ENCODE results near the gene LRP1. TPM values are rescaled to one million over a fixed set of nuclear protein-coding genes. Genes with fewer than 3 reads are reported as not detected.

The LRP1 gene
- total RNA-seq, 1 donor from 2014 or later: 24.5 TPM

DNA sequence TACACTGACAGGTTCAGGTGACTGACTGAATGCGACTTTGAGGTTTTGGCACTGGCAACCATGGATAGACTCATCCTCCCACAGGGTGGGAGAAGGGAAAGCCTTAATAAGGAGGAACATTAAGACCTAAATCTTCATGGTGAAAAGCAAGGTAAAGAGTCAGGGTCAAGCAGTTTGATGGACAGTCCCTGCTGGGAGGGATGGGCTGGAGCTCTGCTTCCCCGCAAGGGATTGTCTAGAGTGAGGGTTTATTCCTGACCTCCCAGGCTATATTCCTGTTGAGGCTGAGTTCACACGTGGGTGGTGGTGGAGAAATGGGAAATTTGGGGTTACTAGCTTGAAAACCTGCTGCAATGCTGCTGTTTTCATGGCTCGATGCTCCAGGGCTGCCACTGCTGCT, 132.1 kb downstream of the LRP1 start:
- no peak for DNase-seq (ENCODE audit: low read depth)
- H3K27me3 ChIP-seq (ENCODE audit: control insufficient read depth, insufficient read depth, low read length): no peaks in the 10 kb centered on the region
- no peak for FAIRE-seq
- no peak overlapping the region for H3K4me3 ChIP-seq (ENCODE audit: low read depth, low read length)
- TF ChIP-seq, protein P1, sequence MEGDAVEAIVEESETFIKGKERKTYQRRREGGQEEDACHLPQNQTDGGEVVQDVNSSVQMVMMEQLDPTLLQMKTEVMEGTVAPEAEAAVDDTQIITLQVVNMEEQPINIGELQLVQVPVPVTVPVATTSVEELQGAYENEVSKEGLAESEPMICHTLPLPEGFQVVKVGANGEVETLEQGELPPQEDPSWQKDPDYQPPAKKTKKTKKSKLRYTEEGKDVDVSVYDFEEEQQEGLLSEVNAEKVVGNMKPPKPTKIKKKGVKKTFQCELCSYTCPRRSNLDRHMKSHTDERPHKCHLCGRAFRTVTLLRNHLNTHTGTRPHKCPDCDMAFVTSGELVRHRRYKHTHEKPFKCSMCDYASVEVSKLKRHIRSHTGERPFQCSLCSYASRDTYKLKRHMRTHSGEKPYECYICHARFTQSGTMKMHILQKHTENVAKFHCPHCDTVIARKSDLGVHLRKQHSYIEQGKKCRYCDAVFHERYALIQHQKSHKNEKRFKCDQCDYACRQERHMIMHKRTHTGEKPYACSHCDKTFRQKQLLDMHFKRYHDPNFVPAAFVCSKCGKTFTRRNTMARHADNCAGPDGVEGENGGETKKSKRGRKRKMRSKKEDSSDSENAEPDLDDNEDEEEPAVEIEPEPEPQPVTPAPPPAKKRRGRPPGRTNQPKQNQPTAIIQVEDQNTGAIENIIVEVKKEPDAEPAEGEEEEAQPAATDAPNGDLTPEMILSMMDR (IDR thresholded peaks at IDR 0.05; ENCODE audit: insufficient read depth, low read length, severe bottlenecking): no peak
- peaks cover 14% of the 10 kb centered on the region for H3K36me3 ChIP-seq (ENCODE audit: control insufficient read depth, insufficient read depth, low read length)

DNA sequence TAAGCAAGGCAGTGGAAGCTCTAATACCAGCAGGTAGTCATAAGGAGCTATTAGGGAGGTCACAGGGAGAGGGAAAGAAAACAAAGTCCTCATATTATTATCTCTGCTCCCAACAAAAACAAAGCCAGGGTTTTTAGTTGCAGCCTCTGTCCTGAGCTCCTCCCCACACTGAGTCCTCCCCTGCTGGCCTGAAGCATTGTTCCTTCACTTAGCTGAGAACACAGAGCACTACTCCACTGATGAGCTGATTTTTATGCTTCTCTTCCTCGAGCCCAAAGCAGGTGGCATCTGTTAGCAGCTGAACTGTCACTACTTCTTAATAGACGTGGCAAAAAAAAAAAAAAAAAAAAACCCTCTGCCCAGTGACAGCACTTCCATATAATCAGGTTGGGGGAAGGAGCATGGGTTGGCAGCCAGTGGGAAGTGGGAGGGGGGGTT, 133.2 kb downstream of the LRP1 start:
- FAIRE-seq (no peak), DNase-seq (ENCODE audit: low read depth) (no peak)
- H3K27me3 ChIP-seq (ENCODE audit: control insufficient read depth, insufficient read depth, low read length): no peaks in the 10 kb centered on the region
- H3K4me3 ChIP-seq (ENCODE audit: low read depth, low read length): no peak overlapping the region
- TF ChIP-seq, protein P1 (IDR thresholded peaks at IDR 0.05; ENCODE audit: insufficient read depth, low read length, severe bottlenecking): no peak
- peaks cover 16% of the 10 kb centered on the region for H3K36me3 ChIP-seq (ENCODE audit: control insufficient read depth, insufficient read depth, low read length)

DNA sequence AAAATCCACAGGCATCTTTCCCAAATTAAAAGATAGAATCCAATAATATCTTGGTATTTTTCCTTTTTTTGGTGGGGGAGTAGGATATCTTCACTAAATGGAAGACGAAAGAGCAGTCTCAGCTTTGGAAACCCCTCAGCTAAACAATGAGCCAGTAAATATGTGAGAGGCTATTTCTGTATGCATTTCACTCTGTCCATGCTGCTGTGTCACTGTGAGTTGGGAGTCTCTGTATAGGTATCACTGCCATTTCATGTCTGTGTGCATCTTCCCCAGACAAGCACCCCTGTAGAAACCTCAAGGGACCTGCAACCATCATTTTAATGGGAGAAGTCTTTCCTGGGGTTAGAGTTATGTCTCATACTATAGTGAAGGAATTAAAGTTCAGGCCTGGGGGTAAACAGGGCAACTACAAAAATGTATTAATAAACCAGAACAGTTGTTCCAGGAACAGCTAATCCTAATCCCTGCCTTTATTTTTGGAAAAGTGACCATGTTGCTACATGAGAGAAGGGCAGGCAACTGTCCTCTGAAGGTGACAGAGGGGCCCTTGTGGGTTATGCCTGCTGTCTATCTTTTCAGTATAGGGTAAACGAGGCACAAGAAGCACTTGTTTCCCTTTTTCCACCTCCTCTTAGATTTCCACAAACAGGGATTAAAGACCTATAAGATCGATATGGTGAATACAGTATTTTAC, 134.0 kb downstream of the LRP1 start:
- FAIRE-seq: no peak
- Histone ChIP-seq H3K4me3 (ENCODE audit: low read depth, low read length) (no peak overlapping the region), H3K36me3 (ENCODE audit: control insufficient read depth, insufficient read depth, low read length) (peaks cover 18% of the 10 kb centered on the region), H3K27me3 (ENCODE audit: control insufficient read depth, insufficient read depth, low read length) (no peaks in the 10 kb centered on the region)
- no peak for DNase-seq (ENCODE audit: low read depth)
- TF ChIP-seq, protein P1 (IDR thresholded peaks at IDR 0.05; ENCODE audit: insufficient read depth, low read length, severe bottlenecking): no peak

Other genes with a start within 250 kb of the LRP1 start
- 0.26 and 4.9 TPM in 2 replicates for gene SDR9C7, start 194.1 kb upstream of the LRP1 start, total RNA-seq
- gene RDH16, start 170.9 kb upstream of the LRP1 start, total RNA-seq: 0.51 and 1.6 TPM in 2 replicates
- gene ZBTB39, start 121.9 kb upstream of the LRP1 start, total RNA-seq: 5.2 and 5.5 TPM in 2 replicates
- gene TAC3, start 112.0 kb upstream of the LRP1 start, total RNA-seq: not detected in 2 replicates
- under 0.01 and 0.13 TPM in 2 replicates for gene MYO1A, start 78.4 kb upstream of the LRP1 start, total RNA-seq
- gene NEMP1, start 49.7 kb upstream of the LRP1 start, total RNA-seq: 4.2 and 5.2 TPM in 2 replicates
- 33.0 and 40.5 TPM in 2 replicates for gene NAB2, start 39.4 kb upstream of the LRP1 start, total RNA-seq
- gene STAT6, start 17.1 kb upstream of the LRP1 start, total RNA-seq: 30.8 and 77.7 TPM in 2 replicates
- not detected in 2 replicates for gene LRP1-AS, start 19.1 kb downstream of the LRP1 start, total RNA-seq
- gene NXPH4, start 88.3 kb downstream of the LRP1 start, total RNA-seq: 0.53 and 1.9 TPM in 2 replicates
- gene SHMT2, start 101.2 kb downstream of the LRP1 start, total RNA-seq: 357 and 413 TPM in 2 replicates
- gene STAC3, start 122.7 kb downstream of the LRP1 start, total RNA-seq: 0.26 and 0.51 TPM in 2 replicates

Data from bronchial epithelial cell (primary cell).